CD4-positive, alpha-beta T cell treated with Interleukin-6 at 100 ng/mL for 8 hours (primary cell): Measurements from ENCODE around the gene ARHGEF25.
"Not testable (repeated sequence)": the region's sequence is repeated elsewhere in the genome, so short reads cannot be mapped to it uniquely, and the experiment has no call there.

ENCODE experiments used
- DNase-seq: peaks from one replicate; pipeline ENCODE4 v3.0.0-alpha.2; 2020; ENCODE audit warnings: mixed read lengths, low spot score

ARHGEF25 gene

GRCh38 chr12:57611108-57611826 lies at the start of gene ARHGEF25:
TSS of gene ARHGEF25 (plus strand) at chr12:57611435. CDS start at chr12:57611895, 460 bp downstream.
- DNase-seq: peak; percentile 35

GRCh38 chr12:57563358-57563757 lies 47.9 kb upstream of the ARHGEF25 start:
- no peak for DNase-seq

GRCh38 chr12:57564178-57564740 lies 47.0 kb upstream of the ARHGEF25 start:
- DNase-seq: no peak

GRCh38 chr12:57568838-57569237 lies 42.4 kb upstream of the ARHGEF25 start:
- no peak for DNase-seq

- DNase-seq: no peak
Measured at GRCh38 chr12:57569858-57570257, 41.4 kb upstream of the ARHGEF25 start.

- not testable (repeated sequence) for DNase-seq
Measured at GRCh38 chr12:57570438-57570837, 40.8 kb upstream of the ARHGEF25 start.

GRCh38 chr12:57571926-57572762 lies 39.1 kb upstream of the ARHGEF25 start:
- no peak for DNase-seq

GRCh38 chr12:57574795-57575194 lies 36.4 kb upstream of the ARHGEF25 start:
- no peak for DNase-seq

- no peak for DNase-seq
Measured at GRCh38 chr12:57575771-57576612, 35.2 kb upstream of the ARHGEF25 start.

GRCh38 chr12:57576613-57577160 lies 34.5 kb upstream of the ARHGEF25 start:
- DNase-seq: no peak

GRCh38 chr12:57577981-57578758 lies 33.1 kb upstream of the ARHGEF25 start:
- no peak for DNase-seq

- no peak for DNase-seq
Measured at GRCh38 chr12:57579011-57579410, 32.2 kb upstream of the ARHGEF25 start.

- no peak for DNase-seq
Measured at GRCh38 chr12:57579677-57580465, 31.4 kb upstream of the ARHGEF25 start.

- no peak for DNase-seq
Measured at GRCh38 chr12:57580466-57580795, 30.8 kb upstream of the ARHGEF25 start.

GRCh38 chr12:57581802-57582201 lies 29.4 kb upstream of the ARHGEF25 start:
- no peak for DNase-seq

GRCh38 chr12:57582440-57582839 lies 28.8 kb upstream of the ARHGEF25 start:
- no peak for DNase-seq

GRCh38 chr12:57583008-57583831 lies 28.0 kb upstream of the ARHGEF25 start:
- peak; percentile 81 for DNase-seq

- no peak for DNase-seq
Measured at GRCh38 chr12:57584050-57584449, 27.2 kb upstream of the ARHGEF25 start.

- no peak for DNase-seq
Measured at GRCh38 chr12:57584690-57585089, 26.5 kb upstream of the ARHGEF25 start.
